ENCODE measurements around the gene NFATC3. TPM values are rescaled to one million over a fixed set of nuclear protein-coding genes. Genes with fewer than 3 reads are reported as not detected.

Gene NFATC3
- total RNA-seq, 1 donor from 2014 or later: 74.5 TPM

GRCh38 chr16:68070249-68070730 lies 14.9 kb upstream of the NFATC3 start:
- no peak for TF ChIP-seq CTCF (IDR thresholded peaks at IDR 0.05)
- peak overlapping the region; percentile 58 for H3K27ac ChIP-seq
- no peak for DNase-seq
- H3K9me3 ChIP-seq: no peaks in the 10 kb centered on the region
- H3K36me3 ChIP-seq: peaks cover 20% of the 10 kb centered on the region
- no peaks in the 10 kb centered on the region for H3K27me3 ChIP-seq
- intact Hi-C loops (cut with DNase I): no loop called here
- no peak overlapping the region for H3K4me3 ChIP-seq
- H3K4me1 ChIP-seq: peaks cover 39% of the 10 kb centered on the region
- ATAC-seq: no peak

GRCh38 chr16:68070806-68071517 lies 14.2 kb upstream of the NFATC3 start:
- H3K27me3 ChIP-seq: no peaks in the 10 kb centered on the region
- H3K4me3 ChIP-seq: no peak overlapping the region
- peaks cover 23% of the 10 kb centered on the region for H3K36me3 ChIP-seq
- H3K4me1 ChIP-seq: peaks cover 35% of the 10 kb centered on the region
- intact Hi-C loops (cut with DNase I): no loop called here
- no peaks in the 10 kb centered on the region for H3K9me3 ChIP-seq
- no peak for ATAC-seq
- TF ChIP-seq CTCF (IDR thresholded peaks at IDR 0.05): no peak
- H3K27ac ChIP-seq: no peak overlapping the region
- DNase-seq: no peak

DNA sequence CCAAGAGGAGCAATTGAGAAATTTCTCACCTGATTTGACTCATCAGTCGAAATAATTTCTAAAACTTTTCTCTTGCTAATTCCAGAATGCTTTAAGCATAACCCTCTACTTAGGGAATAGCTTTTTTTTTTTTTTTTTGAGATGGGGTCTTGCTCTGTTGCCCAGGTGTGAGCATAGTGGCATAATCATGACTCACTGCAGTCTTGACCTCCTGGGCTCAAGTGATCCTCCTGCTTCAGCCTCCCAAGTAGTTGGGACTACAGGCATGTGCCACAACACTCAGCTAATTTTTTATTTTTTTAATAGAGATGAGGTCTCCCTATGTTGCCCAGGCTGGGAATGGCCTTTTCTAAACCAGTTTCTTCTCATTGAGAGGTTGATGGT lies 13.7 kb upstream of the NFATC3 start:
- Histone ChIP-seq H3K4me1 (peaks cover 35% of the 10 kb centered on the region), H3K4me3 (no peak overlapping the region), H3K27ac (no peak overlapping the region), H3K9me3 (no peaks in the 10 kb centered on the region), H3K27me3 (no peaks in the 10 kb centered on the region), H3K36me3 (peaks cover 29% of the 10 kb centered on the region)
- no peak for DNase-seq
- no peak for ATAC-seq
- intact Hi-C loops (cut with DNase I): no loop called here
- no peak for TF ChIP-seq CTCF (IDR thresholded peaks at IDR 0.05)

- ATAC-seq (peak; percentile 4), DNase-seq (no peak)
- H3K27me3 ChIP-seq: no peaks in the 10 kb centered on the region
- peaks cover 33% of the 10 kb centered on the region for H3K36me3 ChIP-seq
- no peak for TF ChIP-seq CTCF (IDR thresholded peaks at IDR 0.05)
- intact Hi-C loops (cut with DNase I): no loop called here
- peaks cover 35% of the 10 kb centered on the region for H3K4me1 ChIP-seq
- H3K4me3 ChIP-seq: no peak overlapping the region
- no peaks in the 10 kb centered on the region for H3K9me3 ChIP-seq
- no peak overlapping the region for H3K27ac ChIP-seq
These were observed 13.0 kb upstream of the NFATC3 start for GRCh38 chr16:68072038-68072695.

- ATAC-seq (no peak), DNase-seq (no peak)
- peaks cover 49% of the 10 kb centered on the region for H3K36me3 ChIP-seq
- no peak overlapping the region for H3K27ac ChIP-seq
- no peaks in the 10 kb centered on the region for H3K9me3 ChIP-seq
- no peak overlapping the region for H3K4me3 ChIP-seq
- H3K27me3 ChIP-seq: no peaks in the 10 kb centered on the region
- peaks cover 38% of the 10 kb centered on the region for H3K4me1 ChIP-seq
- intact Hi-C loops (cut with DNase I): no loop called here
- TF ChIP-seq CTCF (IDR thresholded peaks at IDR 0.05): no peak
These were observed 11.0 kb upstream of the NFATC3 start for GRCh38 chr16:68073902-68074760.
